ENCODE measurements around the gene PYGB.
"Not testable (repeated sequence)": the region's sequence is repeated elsewhere in the genome, so short reads cannot be mapped to it uniquely, and the experiment has no call there.

The PYGB gene

DNA sequence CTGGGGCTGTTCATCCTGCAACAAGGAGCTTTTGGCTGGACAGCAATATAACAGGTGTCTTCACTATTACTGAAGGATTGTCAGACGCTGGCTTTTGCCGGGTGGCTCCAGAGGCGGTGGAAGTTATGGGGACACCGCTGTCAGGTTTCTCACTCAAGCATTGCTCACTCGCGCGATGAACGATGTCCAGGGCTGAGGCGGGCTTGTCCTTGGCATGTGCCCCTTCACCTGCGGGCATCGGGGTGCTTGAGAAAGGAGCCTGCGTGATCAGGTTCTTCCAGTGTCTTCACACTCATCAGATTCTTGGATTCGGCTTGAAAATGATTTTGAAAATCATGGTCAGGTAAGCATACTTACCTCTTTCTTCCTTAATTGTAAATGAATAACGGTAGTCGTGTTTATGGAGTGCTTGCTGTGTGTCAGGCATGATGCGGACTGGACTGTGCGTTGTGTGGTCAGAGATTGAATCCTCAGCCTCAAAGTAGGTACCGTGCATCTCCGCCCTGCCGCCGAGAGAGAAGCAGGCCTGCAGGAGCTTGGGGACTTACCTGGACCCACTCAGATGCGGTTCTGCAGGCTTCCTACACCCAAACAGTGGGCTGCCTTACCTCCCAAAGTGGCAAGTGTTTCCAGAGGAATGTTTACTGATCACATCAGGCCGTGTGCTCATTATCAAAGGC is 18.3 kb upstream of the PYGB start:
- DNase-seq (ENCODE audit: low read depth in 1 of 2, low spot score in 1 of 2) = no peak

GRCh38 chr20:25230166-25230831 is 17.6 kb upstream of the PYGB start:
- DNase-seq (ENCODE audit: low read depth in 1 of 2, low spot score in 1 of 2) = no peak

GRCh38 chr20:25233016-25233772 is 14.7 kb upstream of the PYGB start:
- DNase-seq (ENCODE audit: low read depth in 1 of 2, low spot score in 1 of 2) = no peak

DNA sequence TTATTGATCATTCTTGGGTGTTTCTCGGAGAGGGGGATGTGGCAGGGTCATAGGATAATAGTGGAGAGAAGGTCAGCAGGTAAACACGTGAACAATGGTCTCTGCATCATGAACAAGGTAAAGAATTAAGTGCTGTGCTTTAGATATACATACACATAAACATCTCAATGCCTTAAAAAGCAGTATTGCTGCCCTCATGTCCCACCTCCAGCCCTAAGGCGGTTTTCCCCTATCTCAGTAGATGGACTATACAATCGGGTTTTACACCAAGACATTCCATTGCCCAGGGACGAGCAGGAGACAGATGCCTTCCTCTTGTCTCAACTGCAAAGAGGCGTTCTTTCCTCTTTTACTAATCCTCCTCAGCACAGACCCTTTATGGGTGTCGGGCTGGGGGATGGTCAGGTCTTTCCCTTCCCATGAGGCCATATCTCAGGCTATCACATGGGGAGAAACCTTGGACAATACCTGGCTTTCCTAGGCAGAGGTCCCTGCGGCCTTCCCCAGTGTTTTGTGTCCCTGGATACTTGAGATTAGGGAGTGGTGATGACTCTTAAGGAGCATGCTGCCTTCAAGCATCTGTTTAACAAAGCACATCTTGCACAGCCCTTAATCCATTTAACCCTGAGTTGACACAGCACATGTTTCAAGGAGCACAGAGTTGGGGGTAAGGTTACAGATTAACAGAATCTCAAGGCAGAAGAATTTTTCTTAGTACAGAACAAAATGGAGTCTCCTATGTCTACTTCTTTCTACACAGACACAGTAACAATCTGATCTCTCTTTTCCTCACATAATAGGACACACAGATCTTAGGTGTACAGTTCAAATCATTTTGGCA is 13.7 kb upstream of the PYGB start:
- not testable (repeated sequence) for DNase-seq (ENCODE audit: low read depth in 1 of 2, low spot score in 1 of 2)

DNA sequence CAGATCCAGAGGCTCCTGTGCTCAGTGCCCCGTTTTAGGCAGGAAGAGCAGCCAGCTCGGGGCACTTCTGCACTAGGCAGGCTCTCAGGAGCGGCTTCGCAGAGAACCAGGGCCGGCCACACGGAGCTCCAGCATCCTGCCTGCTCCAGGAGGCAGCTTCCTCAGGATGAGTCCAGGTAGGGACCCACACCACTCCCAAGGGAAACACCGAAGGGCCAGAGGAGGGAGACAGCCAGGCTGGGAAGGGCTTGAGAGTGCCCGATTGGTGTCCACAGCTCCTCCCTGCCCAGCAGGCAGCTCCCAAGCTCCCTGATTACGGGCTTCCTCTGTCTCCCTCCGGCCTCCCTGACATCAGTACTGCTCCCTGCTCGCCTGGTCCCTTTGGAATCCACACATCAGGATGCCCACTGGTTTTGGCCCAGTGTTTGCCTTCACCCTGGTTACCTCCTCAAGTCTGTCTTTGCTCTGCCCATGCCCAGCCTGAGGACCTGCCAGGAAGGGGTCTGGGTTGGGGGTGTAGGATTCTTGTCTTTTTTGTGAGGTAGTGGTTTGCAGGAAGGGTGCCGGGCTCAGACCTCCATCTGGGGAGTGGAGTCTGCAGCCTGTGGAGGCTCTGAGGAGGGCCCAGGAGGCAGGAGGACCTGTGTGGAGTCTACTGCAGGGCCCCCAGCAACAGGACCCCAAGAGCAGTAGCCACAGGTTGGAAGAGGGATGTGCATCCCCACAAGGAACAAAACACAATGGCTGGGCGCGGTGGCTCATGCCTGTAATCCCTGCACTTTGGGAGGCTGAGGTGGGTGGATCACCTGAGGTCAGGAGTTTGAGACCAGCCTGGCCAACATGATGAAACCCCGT is 11.2 kb upstream of the PYGB start:
- no peak for DNase-seq (ENCODE audit: low read depth in 1 of 2, low spot score in 1 of 2)

DNA sequence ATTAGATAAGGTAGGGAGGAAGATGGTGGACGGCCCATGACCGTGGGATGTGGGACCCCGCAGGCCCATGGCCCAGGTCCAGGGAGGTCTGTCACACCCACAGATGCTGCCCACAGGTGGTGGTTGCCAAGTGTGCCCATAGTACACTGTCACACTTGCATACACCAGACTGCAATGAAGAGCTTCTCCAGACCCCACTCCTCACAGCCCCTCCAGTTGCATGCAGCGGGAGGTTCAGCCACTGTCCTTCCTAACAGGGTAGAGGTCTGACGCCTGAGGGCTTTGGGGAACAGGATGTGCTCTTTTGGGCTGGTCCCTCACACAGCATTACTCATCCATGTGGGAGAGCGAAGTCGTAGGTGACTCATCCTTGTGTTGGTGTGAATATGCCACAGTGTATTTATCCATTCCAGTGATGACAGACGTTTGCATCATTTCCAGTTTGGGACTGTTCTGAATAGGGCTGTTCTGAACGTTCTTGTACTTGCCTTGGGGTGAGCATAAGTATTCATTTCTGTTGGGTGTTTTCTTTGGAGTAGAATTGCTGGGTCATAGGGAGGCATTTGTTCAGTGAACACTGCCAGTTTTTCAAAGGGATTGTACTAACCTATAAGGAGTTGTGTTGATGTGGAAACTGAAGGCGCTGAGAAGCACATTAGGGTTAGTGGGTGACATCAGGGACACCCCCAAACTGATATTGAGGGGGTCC is 10.1 kb upstream of the PYGB start:
- DNase-seq (ENCODE audit: low read depth in 1 of 2, low spot score in 1 of 2) = peak; percentile 20 to 64

DNA sequence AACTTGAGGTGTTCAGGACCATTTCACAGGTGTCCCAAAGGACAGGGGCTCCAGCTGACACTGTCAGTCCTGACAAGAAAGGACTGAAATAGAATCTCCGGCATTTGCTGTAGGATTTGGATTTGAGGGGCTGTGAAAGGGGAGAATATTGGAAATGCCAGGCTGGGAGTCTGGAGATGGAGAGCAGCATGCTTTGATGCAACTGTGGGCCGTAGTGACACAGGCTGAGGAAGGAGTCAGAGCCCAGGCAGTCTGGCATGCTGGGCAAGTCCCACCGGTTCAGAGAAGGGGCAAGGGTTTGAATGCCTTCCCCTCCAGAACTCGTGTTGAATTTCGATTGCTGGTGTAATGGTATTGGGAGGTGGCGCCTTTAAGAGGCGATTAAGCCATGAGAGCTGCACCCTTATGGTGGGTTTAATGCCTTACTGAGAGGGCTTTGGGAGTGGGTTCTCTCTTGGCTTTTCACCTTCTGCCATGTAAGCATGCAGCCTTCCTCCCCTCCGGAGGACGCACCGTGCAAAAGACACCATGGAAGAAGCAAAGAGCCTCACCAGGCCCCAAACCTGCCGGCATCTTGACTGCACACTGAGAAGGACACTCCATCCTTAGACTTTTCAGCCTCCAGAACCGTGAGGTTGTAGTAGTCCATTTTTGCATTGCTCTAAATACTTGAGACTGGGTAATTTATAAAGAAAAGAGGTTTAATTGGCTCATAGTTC is 9.4 kb upstream of the PYGB start:
- no peak for DNase-seq (ENCODE audit: low read depth in 1 of 2, low spot score in 1 of 2)

DNA sequence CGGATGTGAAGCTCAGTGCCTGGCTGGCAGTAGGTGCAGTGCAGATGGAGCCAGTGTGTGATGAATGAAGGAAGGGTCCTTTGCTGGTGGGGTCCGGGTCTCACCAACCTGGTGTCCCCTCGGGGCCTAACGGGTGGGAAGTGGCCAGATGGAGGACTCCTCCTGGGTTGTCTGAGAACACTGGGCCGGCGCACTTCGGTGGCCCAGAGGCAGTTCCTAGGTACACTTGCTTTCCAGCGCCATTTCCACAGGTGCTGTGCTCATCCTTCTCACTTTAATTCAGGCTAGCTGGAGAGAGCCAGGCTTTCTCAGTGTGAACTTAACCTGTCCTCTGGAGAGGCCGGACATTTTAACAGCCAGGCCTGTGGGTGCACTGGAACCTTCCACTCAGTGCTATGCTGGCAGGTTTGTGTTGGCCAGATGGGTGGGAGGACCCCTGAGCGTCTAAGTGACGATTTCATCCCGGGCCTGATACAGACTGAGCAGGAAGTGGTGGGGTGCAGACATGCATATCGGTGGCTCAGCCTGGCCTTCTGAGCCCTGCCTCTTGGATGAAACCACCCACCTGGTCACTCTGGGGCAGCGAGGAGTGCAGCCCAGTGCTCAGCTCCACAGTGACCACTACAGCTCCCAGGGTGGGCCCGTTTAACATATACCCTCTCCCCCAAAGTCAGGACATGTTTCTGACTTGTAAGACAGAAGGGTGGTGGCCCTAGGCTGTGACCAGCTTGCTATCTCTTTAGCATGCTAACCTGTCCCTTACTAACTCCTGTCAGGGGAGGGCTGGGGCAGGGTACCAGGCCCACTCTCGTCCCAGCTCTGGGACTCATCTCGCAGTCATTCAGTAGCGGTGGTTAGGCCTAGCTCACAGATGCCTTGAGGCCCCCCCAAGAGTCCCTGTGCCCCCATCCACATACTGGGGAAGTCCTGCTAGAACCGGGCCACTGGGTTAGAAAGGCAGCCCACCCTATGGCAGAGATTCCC is 8.2 kb upstream of the PYGB start:
- no peak for DNase-seq (ENCODE audit: low read depth in 1 of 2, low spot score in 1 of 2)

DNA sequence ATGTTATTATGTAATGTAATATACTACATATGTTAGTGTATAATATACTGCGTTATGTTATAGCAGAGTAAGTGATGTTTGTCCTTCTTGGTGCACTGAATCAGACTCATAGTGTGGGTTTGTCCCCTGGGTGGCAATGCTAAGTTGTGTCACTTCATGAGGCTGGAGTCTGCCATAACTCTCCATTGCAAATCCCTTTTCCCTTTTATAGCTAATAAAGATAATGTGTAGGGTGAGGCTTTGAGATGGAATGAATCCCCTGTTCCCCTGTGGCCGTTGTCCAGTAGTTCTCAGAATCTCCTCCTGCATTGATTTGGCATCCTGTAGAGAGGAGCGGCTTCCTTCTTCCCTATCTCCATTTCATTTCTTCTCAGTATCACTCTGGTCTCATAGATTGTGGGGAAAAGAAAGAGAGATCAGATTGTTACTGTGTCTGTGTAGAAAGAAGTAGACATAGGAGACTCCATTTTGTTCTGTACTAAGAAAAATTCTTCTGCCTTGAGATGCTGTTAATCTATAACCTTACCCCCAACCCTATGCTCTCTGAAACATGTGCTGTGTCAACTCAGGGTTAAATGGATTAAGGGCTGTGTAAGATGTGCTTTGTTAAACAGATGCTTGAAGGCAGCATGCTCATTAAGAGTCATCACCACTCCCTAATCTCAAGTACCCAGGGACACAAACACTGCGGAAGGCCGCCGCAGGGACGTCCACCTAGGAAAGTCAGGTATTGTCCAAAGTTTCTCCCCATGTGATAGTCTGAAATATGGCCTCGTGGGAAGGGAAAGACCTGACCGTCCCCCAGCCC is 6.8 kb upstream of the PYGB start:
- DNase-seq (ENCODE audit: low read depth in 1 of 2, low spot score in 1 of 2) = not testable (repeated sequence)

DNA sequence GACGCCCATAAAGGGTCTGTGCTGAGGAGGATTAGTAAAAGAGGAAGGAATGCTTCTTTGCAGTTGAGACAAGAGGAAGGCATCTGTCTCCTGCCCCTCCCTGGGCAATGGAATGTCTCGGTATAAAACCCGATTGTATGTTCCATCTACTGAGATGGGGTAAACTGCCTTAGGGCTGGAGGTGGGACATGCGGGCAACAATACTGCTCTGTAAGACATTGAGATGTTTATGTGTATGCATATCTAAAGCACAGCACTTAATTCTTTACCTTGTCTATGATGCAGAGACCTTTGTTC is 6.3 kb upstream of the PYGB start:
- DNase-seq (ENCODE audit: low read depth in 1 of 2, low spot score in 1 of 2) = not testable (repeated sequence)

- DNase-seq (ENCODE audit: low read depth in 1 of 2, low spot score in 1 of 2) = no peak
These were observed 5.7 kb upstream of the PYGB start for GRCh38 chr20:25242231-25242630.

DNA sequence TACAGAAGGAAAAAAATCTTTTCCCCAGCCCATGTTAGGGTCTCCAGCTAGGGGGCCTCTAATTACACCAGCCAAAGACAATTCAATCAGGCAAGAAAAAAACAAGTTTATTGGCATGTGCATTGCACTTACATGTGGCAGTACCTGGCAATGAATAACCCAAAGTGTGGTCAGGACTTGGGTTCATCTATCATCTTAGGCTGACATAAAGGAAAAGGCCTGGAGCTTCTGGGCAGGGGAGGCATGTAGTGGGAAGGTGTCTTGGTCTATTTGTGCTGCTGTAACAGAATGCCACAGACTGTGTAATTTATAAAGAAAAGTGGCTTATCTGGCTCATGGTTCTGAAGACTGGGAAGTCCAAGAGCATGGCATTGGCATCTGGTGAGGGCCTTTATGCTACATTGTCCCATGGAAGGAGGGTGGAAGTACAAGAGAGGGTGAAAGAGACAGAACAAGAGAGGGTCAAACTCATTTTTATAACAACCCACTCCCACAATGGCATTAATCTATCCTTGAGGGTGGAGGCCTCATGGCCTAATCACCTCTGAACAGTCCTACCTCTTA is 4.4 kb upstream of the PYGB start:
- no peak for DNase-seq (ENCODE audit: low read depth in 1 of 2, low spot score in 1 of 2)

- no peak for DNase-seq (ENCODE audit: low read depth in 1 of 2, low spot score in 1 of 2)
These were observed 2.9 kb upstream of the PYGB start for GRCh38 chr20:25244976-25245375.

DNA sequence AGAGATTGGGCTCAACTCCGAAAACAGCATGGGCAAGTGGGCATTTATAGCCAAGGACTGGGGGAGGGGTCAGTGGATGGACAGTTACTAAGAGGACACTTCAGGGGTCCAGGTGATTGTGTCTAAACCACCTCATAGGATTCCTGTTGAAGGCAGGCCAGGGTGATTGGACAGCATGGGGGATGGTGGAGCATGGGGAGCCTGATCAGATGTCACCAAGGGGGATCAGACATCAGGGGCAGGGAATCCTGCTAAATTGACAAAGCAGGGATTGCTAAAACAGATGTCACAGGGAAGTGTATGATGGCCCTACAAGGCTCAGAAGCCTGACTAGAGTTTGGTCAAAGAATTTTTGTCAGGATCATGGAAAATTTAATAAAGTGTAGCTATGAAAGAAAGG is 2.4 kb upstream of the PYGB start:
- no peak for DNase-seq (ENCODE audit: low read depth in 1 of 2, low spot score in 1 of 2)

DNA sequence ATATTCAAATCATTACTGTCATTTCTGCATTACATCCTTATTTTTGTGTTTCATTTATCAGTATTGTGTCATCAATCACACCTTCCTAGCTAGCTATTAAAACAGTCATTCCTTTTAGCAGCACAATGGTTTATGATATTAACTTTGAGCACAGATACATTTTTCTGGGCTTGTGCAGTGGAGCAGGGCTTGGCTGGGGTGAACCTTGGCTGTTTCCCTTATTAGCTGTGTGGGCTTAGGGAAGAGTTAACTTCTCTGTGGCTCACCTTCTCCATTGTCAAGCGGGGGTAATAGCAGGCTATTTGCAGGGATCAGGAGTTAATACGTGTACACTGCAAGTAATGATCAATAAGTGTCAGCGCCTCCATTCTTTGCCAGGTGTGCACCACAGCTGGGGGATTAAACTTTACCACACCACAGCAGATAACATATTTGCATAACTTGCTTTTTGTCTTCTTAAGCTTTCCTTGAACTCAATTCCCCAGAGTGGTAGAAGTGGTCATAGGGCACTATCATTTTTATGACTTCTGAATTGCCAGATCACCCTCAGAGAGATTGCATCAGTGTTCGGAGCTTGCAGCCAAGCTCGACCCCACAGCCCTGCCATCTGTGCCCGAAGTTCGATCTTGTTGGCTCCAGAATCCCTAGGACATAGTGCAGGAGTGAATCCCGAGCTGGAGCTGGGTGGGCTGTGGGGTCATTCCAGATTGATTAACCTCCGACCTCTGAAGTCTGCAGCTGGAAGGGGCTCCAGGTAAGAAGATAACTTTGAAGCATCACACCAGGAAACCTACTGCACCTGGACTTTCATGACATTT is 1.5 kb upstream of the PYGB start:
- DNase-seq (ENCODE audit: low read depth in 1 of 2, low spot score in 1 of 2) = no peak

- no peak for DNase-seq (ENCODE audit: low read depth in 1 of 2, low spot score in 1 of 2)
These were observed 826 bp upstream of the PYGB start for GRCh38 chr20:25247000-25247517.
